Measurements from ENCODE around the gene RAP1GDS1. TPM values are rescaled to one million over a fixed set of nuclear protein-coding genes. Genes with fewer than 3 reads are reported as not detected.
"Not testable (repeated sequence)": the region's sequence is repeated elsewhere in the genome, so short reads cannot be mapped to it uniquely, and the experiment has no call there.

The RAP1GDS1 gene
- total and polyA plus RNA-seq, 2 of the 13 experiments (the other 11 are each of a cell fraction or from before 2014, with no cell fraction given), result 19.3 to 42.5 TPM

DNA sequence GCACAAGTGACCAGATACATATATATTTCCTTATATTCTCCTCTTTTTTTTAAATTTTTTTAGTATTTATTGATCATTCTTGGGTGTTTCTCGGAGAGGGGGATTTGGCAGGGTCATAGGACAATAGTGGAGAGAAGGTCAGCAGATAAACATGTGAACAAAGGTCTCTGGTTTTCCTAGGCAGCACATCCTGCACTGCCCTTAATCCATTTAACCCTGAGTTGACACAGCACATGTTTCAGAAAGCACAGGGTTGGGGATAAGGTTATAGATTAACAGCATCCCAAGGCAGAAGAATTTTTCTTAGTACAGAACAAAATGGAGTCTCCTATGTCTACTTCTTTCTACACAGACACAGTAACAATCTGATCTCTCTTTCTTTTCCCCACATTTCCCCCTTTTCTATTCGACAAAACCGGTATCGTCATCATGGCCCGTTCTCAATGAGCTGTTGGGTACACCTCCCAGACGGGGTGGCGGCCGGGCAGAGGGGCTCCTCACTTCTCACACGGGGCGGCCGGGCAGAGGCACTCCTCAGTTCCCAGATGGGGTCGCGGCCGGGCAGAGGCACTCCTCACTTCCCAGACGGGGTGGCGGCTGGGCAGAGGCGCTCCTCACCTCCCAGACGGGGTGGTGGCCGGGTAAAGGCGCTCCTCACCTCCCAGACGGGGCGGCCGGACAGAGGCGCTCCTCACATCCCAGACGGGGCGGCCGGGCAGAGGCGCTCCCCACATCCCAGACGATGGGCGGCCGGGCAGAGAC, 68.9 kb downstream of the RAP1GDS1 start (continued):
- TF ChIP-seq, protein P1, sequence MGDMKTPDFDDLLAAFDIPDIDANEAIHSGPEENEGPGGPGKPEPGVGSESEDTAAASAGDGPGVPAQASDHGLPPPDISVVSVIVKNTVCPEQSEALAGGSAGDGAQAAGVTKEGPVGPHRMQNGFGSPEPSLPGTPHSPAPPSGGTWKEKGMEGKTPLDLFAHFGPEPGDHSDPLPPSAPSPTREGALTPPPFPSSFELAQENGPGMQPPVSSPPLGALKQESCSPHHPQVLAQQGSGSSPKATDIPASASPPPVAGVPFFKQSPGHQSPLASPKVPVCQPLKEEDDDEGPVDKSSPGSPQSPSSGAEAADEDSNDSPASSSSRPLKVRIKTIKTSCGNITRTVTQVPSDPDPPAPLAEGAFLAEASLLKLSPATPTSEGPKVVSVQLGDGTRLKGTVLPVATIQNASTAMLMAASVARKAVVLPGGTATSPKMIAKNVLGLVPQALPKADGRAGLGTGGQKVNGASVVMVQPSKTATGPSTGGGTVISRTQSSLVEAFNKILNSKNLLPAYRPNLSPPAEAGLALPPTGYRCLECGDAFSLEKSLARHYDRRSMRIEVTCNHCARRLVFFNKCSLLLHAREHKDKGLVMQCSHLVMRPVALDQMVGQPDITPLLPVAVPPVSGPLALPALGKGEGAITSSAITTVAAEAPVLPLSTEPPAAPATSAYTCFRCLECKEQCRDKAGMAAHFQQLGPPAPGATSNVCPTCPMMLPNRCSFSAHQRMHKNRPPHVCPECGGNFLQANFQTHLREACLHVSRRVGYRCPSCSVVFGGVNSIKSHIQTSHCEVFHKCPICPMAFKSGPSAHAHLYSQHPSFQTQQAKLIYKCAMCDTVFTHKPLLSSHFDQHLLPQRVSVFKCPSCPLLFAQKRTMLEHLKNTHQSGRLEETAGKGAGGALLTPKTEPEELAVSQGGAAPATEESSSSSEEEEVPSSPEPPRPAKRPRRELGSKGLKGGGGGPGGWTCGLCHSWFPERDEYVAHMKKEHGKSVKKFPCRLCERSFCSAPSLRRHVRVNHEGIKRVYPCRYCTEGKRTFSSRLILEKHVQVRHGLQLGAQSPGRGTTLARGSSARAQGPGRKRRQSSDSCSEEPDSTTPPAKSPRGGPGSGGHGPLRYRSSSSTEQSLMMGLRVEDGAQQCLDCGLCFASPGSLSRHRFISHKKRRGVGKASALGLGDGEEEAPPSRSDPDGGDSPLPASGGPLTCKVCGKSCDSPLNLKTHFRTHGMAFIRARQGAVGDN (CRISPR knock-in tag; IDR thresholded peaks at IDR 0.05), result peak; percentile 75
- TF ChIP-seq SAP130 (CRISPR knock-in tag; IDR thresholded peaks at IDR 0.05; ENCODE audit: low read depth) (0 out of 2 replicates have a peak, but pooled peaks have one; percentile 40), MIXL1 (CRISPR knock-in tag; IDR thresholded peaks at IDR 0.05) (peak; percentile 80), ESRRA (CRISPR knock-in tag; IDR thresholded peaks at IDR 0.05; ENCODE audit: low read depth) (peak; percentile 56; the same call in 1 of the 2 replicates), ZNF652 (CRISPR knock-in tag; IDR thresholded peaks at IDR 0.05; ENCODE audit: borderline replicate concordance, low read depth) (peak; percentile 91), NR2C2 (CRISPR knock-in tag; IDR thresholded peaks at IDR 0.05; ENCODE audit: borderline replicate concordance) (peak; percentile 49; the same call in 1 of the 2 replicates), RXRB (CRISPR knock-in tag; IDR thresholded peaks at IDR 0.05; ENCODE audit: borderline replicate concordance) (peak; percentile 36; the same call in 1 of the 2 replicates), RARA (CRISPR knock-in tag; IDR thresholded peaks at IDR 0.05) (peak; percentile 64), NR2F1 (CRISPR knock-in tag; IDR thresholded peaks at IDR 0.05) (peak in 1 of 2 experiments; percentile 33; a peak in 1 of 4 replicates)
- TF ChIP-seq, protein P2, sequence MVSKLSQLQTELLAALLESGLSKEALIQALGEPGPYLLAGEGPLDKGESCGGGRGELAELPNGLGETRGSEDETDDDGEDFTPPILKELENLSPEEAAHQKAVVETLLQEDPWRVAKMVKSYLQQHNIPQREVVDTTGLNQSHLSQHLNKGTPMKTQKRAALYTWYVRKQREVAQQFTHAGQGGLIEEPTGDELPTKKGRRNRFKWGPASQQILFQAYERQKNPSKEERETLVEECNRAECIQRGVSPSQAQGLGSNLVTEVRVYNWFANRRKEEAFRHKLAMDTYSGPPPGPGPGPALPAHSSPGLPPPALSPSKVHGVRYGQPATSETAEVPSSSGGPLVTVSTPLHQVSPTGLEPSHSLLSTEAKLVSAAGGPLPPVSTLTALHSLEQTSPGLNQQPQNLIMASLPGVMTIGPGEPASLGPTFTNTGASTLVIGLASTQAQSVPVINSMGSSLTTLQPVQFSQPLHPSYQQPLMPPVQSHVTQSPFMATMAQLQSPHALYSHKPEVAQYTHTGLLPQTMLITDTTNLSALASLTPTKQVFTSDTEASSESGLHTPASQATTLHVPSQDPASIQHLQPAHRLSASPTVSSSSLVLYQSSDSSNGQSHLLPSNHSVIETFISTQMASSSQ (IDR thresholded peaks at IDR 0.05; ENCODE audit: low read depth), result 0 out of 2 replicates have a peak, but pooled peaks have one; percentile 23
- TF ChIP-seq, protein P2 (CRISPR knock-in tag; IDR thresholded peaks at IDR 0.05; ENCODE audit: borderline replicate concordance), result not testable (repeated sequence)
- TF ChIP-seq, protein P3, sequence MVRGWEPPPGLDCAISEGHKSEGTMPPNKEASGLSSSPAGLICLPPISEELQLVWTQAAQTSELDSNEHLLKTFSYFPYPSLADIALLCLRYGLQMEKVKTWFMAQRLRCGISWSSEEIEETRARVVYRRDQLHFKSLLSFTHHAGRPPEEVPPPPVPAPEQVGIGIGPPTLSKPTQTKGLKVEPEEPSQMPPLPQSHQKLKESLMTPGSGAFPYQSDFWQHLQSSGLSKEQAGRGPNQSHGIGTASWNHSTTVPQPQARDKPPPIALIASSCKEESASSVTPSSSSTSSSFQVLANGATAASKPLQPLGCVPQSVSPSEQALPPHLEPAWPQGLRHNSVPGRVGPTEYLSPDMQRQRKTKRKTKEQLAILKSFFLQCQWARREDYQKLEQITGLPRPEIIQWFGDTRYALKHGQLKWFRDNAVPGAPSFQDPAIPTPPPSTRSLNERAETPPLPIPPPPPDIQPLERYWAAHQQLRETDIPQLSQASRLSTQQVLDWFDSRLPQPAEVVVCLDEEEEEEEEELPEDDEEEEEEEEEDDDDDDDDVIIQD (CRISPR knock-in tag; IDR thresholded peaks at IDR 0.05; ENCODE audit: low read depth), result peak; percentile 95
- TF ChIP-seq, protein P4, sequence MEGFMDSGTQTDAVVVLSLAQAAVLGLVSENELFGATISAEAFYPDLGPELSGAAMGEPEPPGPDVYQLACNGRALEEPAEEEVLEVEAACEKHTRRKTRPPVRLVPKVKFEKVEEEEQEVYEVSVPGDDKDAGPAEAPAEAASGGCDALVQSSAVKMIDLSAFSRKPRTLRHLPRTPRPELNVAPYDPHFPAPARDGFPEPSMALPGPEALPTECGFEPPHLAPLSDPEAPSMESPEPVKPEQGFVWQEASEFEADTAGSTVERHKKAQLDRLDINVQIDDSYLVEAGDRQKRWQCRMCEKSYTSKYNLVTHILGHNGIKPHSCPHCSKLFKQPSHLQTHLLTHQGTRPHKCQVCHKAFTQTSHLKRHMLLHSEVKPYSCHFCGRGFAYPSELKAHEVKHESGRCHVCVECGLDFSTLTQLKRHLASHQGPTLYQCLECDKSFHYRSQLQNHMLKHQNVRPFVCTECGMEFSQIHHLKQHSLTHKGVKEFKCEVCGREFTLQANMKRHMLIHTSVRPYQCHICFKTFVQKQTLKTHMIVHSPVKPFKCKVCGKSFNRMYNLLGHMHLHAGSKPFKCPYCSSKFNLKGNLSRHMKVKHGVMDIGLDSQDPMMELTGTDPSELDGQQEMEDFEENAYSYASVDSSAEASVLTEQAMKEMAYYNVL (CRISPR knock-in tag; IDR thresholded peaks at IDR 0.05; ENCODE audit: borderline replicate concordance), result peak; percentile 87

Data from HepG2 (cell line).